DMS114 treated with DMSO at 0.1 percent for 48 hours (cell line): Measurements from ENCODE around the gene MTMR2.
A peak's percentile ranks its signal among the peaks of the same experiment; 100 is the strongest.
"Not testable (repeated sequence)": the region's sequence is repeated elsewhere in the genome, so short reads cannot be mapped to it uniquely, and the experiment has no call there.

Source experiments
- DNase-seq: peaks from one replicate; lab custom pipeline; 2025; ENCODE audit not compliant: unreplicated experiment; lab: John Stamatoyannopoulos, UW

The MTMR2 gene

DNA sequence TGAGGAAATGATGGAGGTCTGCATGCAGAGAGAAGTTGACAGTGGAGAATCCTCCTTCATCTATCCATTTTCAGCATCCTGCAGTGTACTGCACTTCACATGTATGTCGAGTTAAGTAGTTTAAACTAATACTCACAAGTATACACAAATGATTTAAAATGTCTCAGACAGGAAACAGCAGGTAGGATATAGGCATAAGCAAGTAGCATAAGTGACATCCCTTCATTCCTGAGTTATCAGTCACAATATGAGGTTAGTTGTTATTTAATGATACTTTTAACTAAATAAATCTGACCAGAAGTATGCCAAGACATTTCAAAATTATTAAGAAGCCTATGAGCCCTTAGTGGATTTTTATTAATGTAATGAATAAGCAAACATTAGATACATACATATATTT lies 37.4 kb downstream of the MTMR2 start:
- DNase-seq: no peak

GRCh38 chr11:95884802-95885201 lies 39.1 kb downstream of the MTMR2 start:
- no peak for DNase-seq

- no peak for DNase-seq
These were observed 39.5 kb downstream of the MTMR2 start for GRCh38 chr11:95884376-95884775.

DNA sequence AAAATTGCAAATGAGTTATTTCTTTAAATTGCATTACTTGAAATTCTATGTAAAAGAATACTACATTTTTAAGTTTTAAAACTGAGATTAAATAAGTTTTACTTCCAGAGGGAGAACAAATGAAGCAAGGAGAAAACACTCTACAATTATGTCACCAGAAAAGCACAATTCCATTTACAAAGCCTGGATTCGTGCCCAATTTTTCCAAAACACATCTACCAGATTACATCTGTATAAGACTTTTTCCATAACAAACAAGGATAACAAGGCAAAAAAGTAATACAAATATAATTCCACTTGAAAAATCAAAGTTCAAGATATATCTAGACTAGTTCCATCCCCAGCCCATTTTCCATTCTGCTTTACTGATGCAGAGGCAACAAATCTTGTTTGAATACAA lies 40.5 kb downstream of the MTMR2 start:
- DNase-seq: no peak

- DNase-seq: no peak
These were observed 46.6 kb downstream of the MTMR2 start for GRCh38 chr11:95877291-95877690.

DNA sequence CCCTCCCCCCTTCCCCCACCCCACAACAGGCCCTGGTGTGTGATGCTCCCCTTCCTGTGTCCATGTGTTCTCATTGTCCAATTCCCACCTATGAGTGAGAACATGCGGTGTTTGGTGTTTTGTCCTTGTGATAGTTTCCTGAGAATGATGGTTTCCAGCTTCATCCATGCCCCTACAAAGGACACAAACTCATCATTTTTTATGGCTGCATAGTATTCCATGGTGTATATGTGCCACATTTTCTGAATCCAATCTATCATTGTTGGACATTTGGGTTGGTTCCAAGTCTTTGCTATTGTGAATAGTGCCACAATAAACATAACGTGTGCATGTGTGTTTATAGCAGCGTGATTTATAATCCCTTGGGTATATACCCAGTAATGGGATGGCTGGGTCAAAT lies 53.0 kb downstream of the MTMR2 start:
- DNase-seq: not testable (repeated sequence)

DNA sequence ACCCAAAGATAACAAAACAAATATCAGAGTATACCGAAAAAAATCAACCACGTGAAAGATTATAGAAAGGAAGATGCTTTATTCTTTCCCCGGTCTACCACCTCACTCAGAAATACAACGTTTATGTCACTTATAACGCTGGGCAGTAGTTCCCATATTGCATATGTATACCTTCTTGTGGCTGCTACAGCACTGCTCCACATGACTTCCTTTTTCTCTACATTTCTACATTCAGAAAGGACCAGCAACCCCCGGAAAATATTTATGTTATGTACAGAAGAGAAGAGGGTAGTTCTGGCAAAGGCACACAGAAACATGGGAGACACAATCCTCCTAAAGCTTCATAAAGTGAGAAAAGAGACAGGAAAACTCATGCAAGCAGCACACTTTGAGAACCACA lies 56.8 kb downstream of the MTMR2 start:
- no peak for DNase-seq

- DNase-seq: no peak
These were observed 60.3 kb downstream of the MTMR2 start for GRCh38 chr11:95863486-95864140.

DNA sequence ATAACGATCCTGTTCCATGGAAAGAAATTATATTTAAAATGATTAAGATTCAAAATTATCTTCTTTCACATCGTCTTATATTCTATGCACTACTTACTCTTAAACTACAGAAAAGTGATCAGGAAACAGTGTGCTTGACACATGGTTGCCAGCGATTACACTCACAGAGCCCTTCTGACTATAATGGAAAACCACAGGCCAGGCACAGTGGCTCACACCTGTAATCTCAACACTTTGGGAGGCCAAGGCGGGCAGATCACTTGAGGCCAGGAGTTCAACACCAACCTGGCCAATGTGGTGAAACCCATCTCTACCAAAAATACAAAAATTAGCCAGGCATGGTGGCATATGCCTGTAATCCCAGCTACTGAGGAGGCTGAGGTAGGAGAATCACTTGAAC lies 63.9 kb downstream of the MTMR2 start:
- DNase-seq: not testable (repeated sequence)

- not testable (repeated sequence) for DNase-seq
These were observed 69.5 kb downstream of the MTMR2 start for GRCh38 chr11:95854362-95854761.

DNA sequence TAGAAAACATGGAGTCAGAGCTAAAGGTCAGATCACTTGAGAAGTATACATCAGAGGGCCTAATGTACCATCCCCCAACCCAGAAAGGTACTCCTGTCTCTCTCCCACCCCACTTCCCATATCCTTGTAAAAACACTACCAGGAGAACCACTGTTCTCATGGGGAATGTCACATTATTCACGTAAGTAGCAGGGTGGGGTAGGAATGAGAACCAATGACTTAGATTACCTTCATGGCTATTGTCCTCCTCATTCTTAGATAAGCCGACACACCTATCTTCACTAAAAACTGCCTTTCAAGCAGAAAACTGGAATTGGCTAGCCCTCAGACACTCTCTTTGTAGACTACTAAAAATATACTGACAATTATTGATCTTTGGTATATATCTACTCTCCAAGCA lies 70.0 kb downstream of the MTMR2 start:
- no peak for DNase-seq

DNA sequence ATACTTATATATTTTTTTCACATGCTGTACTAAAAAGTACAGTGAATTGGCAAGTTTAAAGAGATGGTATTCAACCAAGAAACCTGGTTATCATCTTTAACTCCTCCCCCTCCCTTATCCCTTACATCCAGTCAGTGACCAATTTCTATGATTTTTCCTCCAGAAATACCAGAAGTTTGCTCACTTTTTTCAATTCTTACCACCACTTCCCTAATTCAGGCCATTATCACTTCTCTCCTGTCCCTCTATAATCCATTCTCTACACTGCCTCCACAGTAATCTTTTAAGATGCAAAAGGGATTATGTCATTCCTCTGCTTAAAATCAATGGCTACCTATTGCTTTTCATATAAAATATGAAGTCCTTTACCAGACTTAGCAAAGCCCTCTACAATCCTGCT lies 70.8 kb downstream of the MTMR2 start:
- DNase-seq: no peak

GRCh38 chr11:95850137-95850536 lies 73.8 kb downstream of the MTMR2 start:
- no peak for DNase-seq

GRCh38 chr11:95849087-95849825 lies 74.7 kb downstream of the MTMR2 start:
- peak; percentile 1 for DNase-seq

- no peak for DNase-seq
These were observed 78.7 kb downstream of the MTMR2 start for GRCh38 chr11:95845167-95845566.

DNA sequence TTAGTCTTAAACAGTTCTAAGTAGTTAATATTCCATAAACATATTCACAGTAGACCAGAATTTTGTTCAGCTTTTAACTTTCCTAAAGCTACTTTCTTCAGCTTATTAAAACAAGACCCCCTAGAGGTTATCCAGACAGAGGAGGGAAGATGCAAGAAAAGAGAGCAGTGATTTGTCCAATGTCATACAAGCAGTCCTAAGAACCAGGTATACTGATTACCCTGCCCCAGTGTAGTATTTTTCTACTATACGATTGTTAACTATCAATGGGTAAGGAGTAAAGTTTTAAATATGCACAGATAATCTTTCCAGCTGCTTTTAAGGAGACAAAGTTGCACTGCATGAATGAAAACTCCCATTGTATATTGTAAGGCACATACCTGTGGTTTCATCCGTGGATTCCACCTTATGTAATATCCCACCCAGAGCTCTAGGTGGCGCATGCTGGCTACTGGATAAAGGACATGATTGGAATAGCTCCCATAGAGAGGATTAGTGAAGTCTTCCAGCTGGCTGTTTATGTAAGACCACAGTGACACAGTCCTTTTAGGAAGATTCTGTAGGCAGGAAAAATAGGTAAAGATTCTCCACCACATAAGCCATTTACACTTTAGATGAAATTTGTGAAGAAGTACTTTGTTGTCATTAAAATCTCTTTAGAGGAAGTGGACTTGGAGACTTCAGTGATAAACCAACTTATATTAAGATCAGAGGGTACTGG lies 88.0 kb downstream of the MTMR2 start:
- peak; percentile 21 for DNase-seq

DNA sequence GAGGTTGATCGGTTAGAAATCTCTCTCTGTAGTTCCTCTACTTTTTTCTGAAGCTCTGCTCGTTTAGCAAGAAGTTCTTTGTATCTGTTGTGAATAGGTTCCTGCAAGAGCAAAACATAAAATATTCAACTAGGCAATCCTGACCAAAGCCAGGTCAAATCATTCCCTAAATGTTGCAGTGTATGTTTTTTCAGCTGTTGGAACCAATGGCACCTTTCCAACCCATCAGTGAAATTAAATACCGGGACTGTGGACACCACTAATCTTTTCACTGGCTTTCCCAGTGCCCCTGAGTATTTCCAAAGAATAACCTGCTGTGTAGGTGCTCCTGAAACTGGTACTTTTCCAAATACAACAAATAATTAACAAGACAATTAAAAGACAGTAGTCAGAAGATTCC lies 88.6 kb downstream of the MTMR2 start:
- no peak for DNase-seq

- no peak for DNase-seq
These were observed 90.5 kb downstream of the MTMR2 start for GRCh38 chr11:95833378-95833777.

DNA sequence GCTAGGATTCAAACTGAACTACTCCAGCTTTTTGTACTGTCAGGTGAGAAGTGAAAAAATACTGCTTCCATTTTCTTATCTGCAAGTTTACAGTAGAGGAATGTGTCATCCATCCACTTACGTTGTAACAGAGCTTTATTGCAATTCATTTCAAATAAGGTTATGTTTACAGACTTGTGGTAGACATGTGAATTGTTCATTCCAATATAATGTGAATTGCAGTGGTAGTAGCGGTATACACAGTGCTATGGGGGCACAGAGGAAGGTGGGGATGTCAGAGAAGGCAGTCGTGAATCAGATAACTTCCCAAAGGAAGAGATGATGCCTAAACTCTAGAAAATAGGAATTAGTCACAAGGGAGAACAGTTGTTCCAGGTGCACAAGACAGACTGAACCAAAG lies 91.1 kb downstream of the MTMR2 start:
- no peak for DNase-seq

- no peak for DNase-seq
These were observed 92.6 kb downstream of the MTMR2 start for GRCh38 chr11:95831198-95831883.

DNA sequence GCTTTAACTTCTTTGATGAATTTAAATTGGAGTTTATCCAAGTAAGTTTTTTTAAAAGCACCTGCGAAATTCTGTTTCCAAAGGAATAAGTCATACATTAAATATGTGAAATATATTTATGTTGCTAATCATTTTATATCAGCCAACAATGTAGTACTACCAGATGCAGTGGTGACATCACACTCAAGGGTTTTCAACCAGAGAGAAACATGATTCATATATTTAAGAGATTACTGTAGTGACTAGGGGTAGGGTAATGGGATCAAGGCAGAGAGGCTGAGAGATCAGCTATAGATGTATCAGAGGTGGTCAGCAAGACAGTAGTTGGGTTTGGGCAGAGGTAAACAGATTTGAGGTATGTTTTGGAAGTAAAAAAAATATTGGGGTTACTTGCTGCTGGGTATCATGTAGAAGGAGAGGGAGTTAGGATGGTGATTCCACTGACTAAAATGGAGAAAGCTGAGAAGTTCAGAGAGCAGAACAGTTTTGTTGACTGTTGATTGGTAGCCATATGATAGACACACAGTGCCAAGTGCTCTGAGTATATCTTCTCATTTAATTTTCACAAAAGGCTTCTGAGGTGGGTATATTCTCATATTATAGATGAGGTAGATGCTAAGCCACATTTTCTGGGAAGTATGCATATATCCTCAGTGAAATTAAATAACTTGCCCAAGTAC lies 94.2 kb downstream of the MTMR2 start:
- DNase-seq: no peak
